Cardiac fibroblast (primary cell): ENCODE measurements around the gene NXF2.
"Not testable (repeated sequence)": the region's sequence is repeated elsewhere in the genome, so short reads cannot be mapped to it uniquely, and the experiment has no call there.

Source experiments
- DNase-seq, 2 donors: peaks; one replicate each; pipeline versions ENCODE4 v3.0.0 to v3.0.0-alpha.2; 2010; ENCODE audit warnings: low read depth in 2 of 2
- H3K4me3 ChIP-seq, 2 donors: replicated peaks in 1 of 2; 1 replicate in 1 of 2; 2 replicates in 1 of 2; pipeline ENCODE4 v1.5.1; 2011; ENCODE audit warnings: low read depth in 2 of 2, low read length in 2 of 2, mild to moderate bottlenecking in 2 of 2, moderate library complexity in 1 of 2
- TF ChIP-seq, protein P1 (sequence below): IDR thresholded peaks from one replicate; pipeline ENCODE4 v1.5.1; 2011; ENCODE audit warnings: low read depth, mild to moderate bottlenecking, low read length, inconsistent platforms

The NXF2 gene, protein sequence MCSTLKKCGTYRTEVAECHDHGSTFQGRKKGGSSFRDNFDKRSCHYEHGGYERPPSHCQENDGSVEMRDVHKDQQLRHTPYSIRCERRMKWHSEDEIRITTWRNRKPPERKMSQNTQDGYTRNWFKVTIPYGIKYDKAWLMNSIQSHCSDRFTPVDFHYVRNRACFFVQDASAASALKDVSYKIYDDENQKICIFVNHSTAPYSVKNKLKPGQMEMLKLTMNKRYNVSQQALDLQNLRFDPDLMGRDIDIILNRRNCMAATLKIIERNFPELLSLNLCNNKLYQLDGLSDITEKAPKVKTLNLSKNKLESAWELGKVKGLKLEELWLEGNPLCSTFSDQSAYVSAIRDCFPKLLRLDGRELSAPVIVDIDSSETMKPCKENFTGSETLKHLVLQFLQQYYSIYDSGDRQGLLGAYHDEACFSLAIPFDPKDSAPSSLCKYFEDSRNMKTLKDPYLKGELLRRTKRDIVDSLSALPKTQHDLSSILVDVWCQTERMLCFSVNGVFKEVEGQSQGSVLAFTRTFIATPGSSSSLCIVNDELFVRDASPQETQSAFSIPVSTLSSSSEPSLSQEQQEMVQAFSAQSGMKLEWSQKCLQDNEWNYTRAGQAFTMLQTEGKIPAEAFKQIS

DNA sequence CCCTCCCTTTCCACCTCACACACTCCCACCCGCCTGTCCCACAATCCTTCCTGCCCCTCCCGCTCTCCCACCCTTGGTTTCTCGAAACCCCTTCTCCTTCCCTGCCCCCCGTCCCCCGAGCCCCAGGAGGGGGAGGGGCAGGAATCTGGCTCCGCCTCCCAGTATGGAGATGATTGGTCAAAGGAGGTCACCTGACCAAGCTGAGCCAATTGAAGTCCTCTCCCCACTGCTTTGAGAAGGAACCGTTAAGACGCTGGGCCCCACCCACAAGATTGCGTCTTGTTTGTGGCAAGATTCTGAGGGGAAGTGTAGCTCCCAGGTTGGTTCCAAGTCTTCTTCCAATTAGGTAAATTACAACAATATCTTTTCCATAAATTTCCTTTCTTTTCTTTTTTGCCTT, at the start of gene NXF2:
TSS of gene NXF2 (plus strand) at position 275 of the 400 bp plus-strand sequence. CDS start 59,912 bp downstream, outside the sequence.
- not testable (repeated sequence) for DNase-seq, H3K4me3 ChIP-seq

DNA sequence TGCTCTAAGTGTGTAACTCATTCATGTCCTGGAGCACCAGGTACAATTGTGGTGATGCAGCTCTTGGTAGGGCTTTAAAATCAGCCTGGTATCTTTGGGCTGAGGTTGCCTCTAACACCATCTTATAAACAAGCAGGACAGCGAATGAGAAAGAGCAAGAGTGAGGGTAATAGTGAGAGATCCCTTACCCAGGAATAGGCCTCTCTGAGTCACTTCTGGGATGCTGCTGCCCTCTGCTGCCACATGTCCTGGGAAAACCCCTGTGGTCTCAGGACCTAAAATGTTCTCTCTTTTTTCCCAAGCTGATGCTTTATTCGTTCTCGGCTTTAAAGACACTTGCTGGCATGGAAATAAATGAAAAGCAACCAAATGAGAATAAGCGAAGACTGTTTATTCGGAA, 39.0 kb upstream of the NXF2 start:
- not testable (repeated sequence) for H3K4me3 ChIP-seq, DNase-seq

DNA sequence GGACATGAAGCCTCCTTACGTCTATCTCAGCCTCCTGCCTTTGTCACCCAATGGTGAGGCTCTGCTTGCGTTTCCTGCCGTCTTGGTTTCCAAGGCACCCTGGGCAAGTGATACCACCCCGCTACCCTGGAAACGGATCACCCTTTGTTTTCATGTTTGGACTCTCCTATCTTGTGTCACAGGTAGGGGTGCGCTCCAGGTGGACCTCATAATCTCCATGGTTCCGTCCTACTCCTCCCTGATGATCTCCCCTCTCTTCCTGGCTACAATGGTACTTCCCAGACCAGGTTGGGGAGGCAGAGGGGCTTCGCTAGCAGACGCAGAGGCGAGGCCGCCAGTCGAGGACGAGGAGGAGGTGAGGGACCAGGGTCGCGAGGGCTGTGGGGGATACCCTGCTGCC, 32.0 kb upstream of the NXF2 start, which contains the start of gene TCP11X1:
TSS of gene TCP11X1 (plus strand) at position 316 of the 400 bp plus-strand sequence.
- DNase-seq, H3K4me3 ChIP-seq: not testable (repeated sequence)

DNA sequence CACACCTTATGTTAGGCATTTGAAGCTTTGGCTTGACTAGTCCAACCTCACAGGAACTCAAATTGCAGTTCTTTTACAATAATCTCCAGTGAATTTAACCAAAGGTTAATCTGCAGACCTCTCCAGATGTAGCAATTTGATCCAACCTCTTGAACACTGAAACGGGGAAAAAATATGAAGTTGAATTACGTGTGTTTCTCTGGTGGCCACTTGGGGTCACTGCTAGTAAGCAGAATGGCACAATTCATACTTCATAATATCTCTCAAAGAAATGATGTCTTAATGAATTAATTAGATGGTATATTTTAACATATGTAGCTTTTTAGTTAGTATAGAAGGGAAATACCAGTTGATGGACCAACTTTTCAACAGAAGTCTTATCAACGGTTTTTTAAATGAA, 30.5 kb upstream of the NXF2 start:
- not testable (repeated sequence) for DNase-seq, H3K4me3 ChIP-seq

DNA sequence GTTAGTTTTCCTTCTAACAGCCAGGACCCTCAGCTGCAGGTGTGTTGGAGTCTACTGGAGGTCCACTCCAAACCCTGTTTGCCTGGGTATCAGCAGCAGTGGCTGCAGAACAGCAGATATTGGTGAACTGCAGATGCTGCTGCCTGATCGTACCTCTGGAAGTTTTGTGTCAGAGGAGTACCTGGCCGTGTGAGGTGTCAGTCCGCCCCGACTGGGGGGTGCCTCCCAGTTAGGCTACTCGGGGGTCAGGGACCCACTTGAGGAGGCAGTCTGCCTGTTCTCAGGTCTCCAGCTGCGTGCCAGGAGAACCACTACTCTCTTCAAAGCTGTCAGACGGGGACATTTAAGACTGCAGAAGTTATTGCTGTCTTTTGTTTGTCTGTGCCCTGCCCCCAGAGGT, 11.3 kb upstream of the NXF2 start:
- DNase-seq, H3K4me3 ChIP-seq: not testable (repeated sequence)

DNA sequence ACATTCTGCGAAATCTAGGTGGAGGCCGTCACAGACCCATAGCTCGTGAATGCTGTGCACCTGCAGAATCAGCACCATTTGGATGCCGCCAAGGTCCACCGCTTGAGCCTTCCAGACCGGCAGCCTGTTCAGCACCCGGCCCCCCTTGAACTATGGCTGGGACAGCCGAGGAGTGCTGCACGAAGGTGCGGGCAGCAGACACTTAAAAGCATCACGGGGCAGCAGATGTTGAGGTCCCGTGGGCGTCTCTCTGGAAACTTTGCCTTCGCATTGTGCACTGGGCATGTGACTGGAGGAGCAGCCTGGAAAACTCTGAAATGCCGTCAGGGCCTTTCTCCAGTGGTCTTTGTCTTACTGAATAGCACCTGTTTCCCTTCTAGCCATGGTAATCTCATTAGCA, 6.7 kb upstream of the NXF2 start:
- not testable (repeated sequence) for H3K4me3 ChIP-seq, DNase-seq

DNA sequence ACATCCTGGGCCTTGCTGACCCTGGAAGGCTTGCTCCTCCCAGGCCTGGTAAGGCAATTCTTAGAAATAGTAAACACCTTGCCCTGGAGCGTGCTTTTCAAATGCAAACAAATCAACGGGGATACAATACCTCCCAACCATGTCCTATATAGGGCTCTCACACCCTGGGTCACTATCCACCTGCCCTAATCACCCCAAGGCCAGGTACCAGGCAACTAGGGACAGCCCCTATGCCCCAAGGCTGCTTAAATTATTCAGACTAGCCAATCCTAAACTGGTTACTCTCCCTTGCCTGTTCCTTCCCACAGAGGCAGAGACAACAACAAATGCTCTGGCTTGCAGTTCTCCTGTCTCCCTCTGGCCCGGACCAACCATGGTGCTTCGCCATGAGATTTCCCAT, 25.3 kb downstream of the NXF2 start:
- not testable (repeated sequence) for DNase-seq, H3K4me3 ChIP-seq

DNA sequence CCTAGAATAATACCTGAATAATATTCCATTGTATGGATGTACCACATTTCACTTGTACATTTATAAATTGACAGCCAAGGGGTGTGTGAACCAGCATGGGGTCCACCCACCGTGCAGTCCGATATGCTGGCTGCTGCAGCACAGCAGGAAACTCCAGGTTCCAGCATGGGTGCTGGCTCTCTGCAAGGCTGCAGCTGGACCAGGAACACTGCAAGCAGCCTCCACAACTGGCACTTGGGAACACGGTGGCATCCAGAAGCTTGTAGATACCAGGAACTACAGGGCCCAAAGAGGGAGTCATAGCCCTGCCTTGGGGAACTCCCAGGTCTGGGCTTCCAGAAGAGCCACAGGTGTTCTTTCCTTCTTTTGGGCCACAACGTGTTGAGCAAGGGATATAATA, 91.2 kb downstream of the NXF2 start:
- TF ChIP-seq, protein P1, sequence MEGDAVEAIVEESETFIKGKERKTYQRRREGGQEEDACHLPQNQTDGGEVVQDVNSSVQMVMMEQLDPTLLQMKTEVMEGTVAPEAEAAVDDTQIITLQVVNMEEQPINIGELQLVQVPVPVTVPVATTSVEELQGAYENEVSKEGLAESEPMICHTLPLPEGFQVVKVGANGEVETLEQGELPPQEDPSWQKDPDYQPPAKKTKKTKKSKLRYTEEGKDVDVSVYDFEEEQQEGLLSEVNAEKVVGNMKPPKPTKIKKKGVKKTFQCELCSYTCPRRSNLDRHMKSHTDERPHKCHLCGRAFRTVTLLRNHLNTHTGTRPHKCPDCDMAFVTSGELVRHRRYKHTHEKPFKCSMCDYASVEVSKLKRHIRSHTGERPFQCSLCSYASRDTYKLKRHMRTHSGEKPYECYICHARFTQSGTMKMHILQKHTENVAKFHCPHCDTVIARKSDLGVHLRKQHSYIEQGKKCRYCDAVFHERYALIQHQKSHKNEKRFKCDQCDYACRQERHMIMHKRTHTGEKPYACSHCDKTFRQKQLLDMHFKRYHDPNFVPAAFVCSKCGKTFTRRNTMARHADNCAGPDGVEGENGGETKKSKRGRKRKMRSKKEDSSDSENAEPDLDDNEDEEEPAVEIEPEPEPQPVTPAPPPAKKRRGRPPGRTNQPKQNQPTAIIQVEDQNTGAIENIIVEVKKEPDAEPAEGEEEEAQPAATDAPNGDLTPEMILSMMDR = no peak
- DNase-seq = no peak

DNA sequence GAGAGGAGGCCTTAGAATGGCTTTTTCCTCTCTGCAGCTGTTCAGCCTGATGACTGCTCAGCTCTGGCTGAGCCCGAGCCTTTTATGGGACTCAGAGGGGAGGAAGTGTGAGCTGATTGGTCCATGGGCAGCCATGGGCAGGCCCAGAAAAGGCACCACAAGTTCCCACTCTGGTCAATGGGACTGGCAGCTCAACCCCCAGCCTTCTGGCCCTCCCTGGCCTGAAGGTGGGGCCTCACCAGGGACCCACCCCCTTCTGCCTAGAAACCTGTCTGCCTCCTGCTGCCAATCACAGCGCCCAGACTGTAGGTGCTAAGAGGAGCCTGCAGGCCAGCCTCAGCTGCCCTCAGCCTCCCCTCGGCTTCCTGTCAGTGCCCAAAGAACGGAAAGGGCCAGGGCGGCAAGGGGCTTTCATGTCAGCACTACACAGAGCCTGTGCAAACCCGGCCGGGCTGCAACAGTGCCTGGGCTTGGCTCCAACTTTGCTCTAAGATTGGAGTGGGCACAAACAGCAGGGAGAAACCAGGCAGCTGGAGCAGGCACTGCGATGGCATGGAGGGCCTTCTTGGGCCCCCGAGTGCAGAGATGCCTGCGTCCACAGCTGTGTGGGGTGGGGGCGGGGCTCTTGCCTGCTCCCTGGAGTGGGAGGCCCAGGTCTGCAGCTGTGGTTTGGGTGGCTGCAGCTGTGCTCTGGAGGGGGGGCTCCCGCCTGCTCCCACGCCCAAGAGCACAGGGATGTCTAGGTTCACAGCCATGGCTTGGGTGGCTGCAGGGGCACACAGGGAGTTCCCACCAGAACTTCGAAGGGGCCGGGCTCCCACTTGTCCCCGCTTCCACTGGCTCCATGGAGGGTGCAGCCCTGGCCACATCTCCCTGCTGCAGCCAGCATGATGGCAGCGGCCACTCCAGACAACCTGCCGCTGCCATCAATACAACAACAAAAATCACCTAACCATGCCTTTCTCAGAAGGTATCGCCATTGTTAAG, 92.6 kb downstream of the NXF2 start:
- no peak for DNase-seq
- TF ChIP-seq, protein P1 = no peak
- H3K4me3 ChIP-seq = no peak overlapping the region

More for the DNA sequence above, 91.2 kb downstream of the NXF2 start:
- no peak overlapping the region for H3K4me3 ChIP-seq

DNA sequence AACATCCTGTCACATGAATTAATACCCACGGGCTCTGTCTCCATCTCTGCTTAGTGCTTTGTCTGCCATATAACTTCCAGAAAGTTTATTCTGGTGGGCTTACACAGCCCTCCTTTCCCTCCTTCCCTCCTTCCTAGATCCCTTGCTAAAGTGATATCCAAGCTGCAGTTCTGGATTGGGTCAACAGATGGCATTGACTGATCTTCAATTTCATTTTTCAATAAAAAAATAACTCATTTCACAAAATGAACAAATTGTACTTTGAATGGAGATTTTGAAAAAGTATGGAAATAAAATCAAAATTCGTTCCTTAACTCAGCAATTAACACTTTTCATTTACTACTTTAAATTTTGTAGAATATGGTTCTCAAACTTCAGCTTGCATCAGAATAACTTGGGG, 94.9 kb downstream of the NXF2 start:
- H3K4me3 ChIP-seq = no peak overlapping the region
- TF ChIP-seq, protein P1 = peak; percentile 11
- DNase-seq = peak in 1 of 2 donors; percentile 5
